UCSD-AML1 (cell line): Measurements from ENCODE around the gene MUC4.

Experiments
- DNase-seq: peaks from one replicate; lab custom pipeline; 2025; ENCODE audit not compliant: unreplicated experiment; lab: John Stamatoyannopoulos, UW

MUC4 gene

GRCh38 chr3:195701042-195701915, 110.5 kb downstream of the MUC4 start:
- no peak for DNase-seq

- DNase-seq = no peak
Measured at GRCh38 chr3:195700319-195700718, 111.4 kb downstream of the MUC4 start.

GRCh38 chr3:195699860-195700259, 111.9 kb downstream of the MUC4 start:
- DNase-seq = no peak

- no peak for DNase-seq
Measured at GRCh38 chr3:195699388-195699771, 112.3 kb downstream of the MUC4 start.

- DNase-seq = no peak
Measured at GRCh38 chr3:195698647-195699387, 112.9 kb downstream of the MUC4 start.

- no peak for DNase-seq
Measured at GRCh38 chr3:195698325-195698646, 113.4 kb downstream of the MUC4 start.

GRCh38 chr3:195697582-195698324, 114.0 kb downstream of the MUC4 start:
- no peak for DNase-seq
